K562 (cell line): Measurements from ENCODE around the gene PARD3. TPM values are rescaled to one million over a fixed set of nuclear protein-coding genes. Genes with fewer than 3 reads are reported as not detected.

Source experiments
- ATAC-seq: fragments of 200-7000 bp; cut with Tn5 transposase; 3 replicates; pipeline ENCODE4 v1.9.1; 2020; ENCODE audit warnings: moderate library complexity
- BruUV-seq: library from RNA; stranded (reverse); fragments of 400-500 nt; replicated peaks from 2 replicates; lab custom pipeline; 2021; lab: Mats Ljungman, UMichigan
- CTCF ChIA-PET: fragments of 300-600 bp; formaldehyde crosslinking; extraction: SDS; loops from one replicate; lab custom pipeline; 2021; ENCODE audit warnings: low intra/inter-chr PET ratio; lab: Yijun Ruan, JAX
- POLR2A ChIA-PET: fragments of 300-600, 350-650 bp; sonication (Branson Sonifier 250); formaldehyde crosslinking; extraction: SDS; loops from one replicate; lab custom pipeline; 2021; ENCODE audit warnings: antibody characterized with exemption, inconsistent platforms; lab: Yijun Ruan, JAX
- DNase-seq, 4 experiments: peaks; one replicate each; pipeline versions ENCODE4 v3.0.0 to v3.0.0-alpha.2; 2011 to 2018; ENCODE audit warnings: low spot score in 3 of 4, mixed read lengths in 3 of 4; ENCODE audit errors: extremely low read depth in 1 of 4
- FAIRE-seq: peaks from 2 replicates; lab custom pipeline; 2011; peaks lifted over from hg19 to GRCh38; lab: Jason Lieb, UNC
- H2AFZ ChIP-seq: 2 replicates; pipeline ENCODE4 v1.6.0; 2011; ENCODE audit warnings: low read depth, low read length, control low read depth, inconsistent platforms
- H3K27ac ChIP-seq: fragments of 200-600 bp; 3 replicates; pipeline ENCODE4 v1.8.0; 2011; ENCODE audit warnings: low read depth, mild to moderate bottlenecking, control low read depth, inconsistent platforms, low read length, moderate library complexity, mixed read lengths; ENCODE audit errors: extremely low read depth
- H3K27me3 ChIP-seq, 2 experiments: fragments of 300-600 bp in 1 of 2; 2 replicates in 1 of 2; 3 replicates in 1 of 2; pipeline versions ENCODE4 v1.6.0 to v1.8.0; 2011; ENCODE audit warnings: inconsistent platforms in 2 of 2, low read length in 2 of 2, mild to moderate bottlenecking in 1 of 2, mixed read lengths in 1 of 2, moderate library complexity in 1 of 2; ENCODE audit not compliant: control insufficient read depth in 2 of 2, insufficient read depth in 2 of 2
- H3K36me3 ChIP-seq: fragments of 300-600 bp; 3 replicates; pipeline ENCODE4 v1.8.0; 2011; ENCODE audit warnings: mild to moderate bottlenecking, low read length, inconsistent platforms; ENCODE audit not compliant: control insufficient read depth, insufficient read depth
- H3K4me1 ChIP-seq, 2 experiments: fragments of 200-600 bp in 1 of 2; replicated peaks in 1 of 2; 2 replicates in 1 of 2; 3 replicates in 1 of 2; pipeline versions ENCODE4 v1.5.1 to v1.8.0; 2011; ENCODE audit warnings: inconsistent platforms in 2 of 2, low read length in 2 of 2, mild to moderate bottlenecking in 1 of 2, mixed read lengths in 1 of 2, moderate library complexity in 1 of 2; ENCODE audit not compliant: control insufficient read depth in 2 of 2, insufficient read depth in 2 of 2
- H3K4me2 ChIP-seq: 2 replicates; pipeline ENCODE4 v1.6.1; 2011; ENCODE audit warnings: low read length, control low read depth, inconsistent platforms, mixed read lengths; ENCODE audit not compliant: insufficient read depth
- H3K4me3 ChIP-seq: fragments of 200-600 bp; sonication (generic), shearing (Covaris generic); 2 replicates; pipeline ENCODE4 v1.5.1; 2016; ENCODE audit warnings: control low read depth, inconsistent platforms
- H3K79me2 ChIP-seq: fragments of 200-600 bp; 3 replicates; pipeline ENCODE4 v1.8.0; 2011; ENCODE audit warnings: low read length, inconsistent platforms; ENCODE audit not compliant: control insufficient read depth, insufficient read depth
- H3K9ac ChIP-seq, 2 experiments: 2 replicates each; pipeline versions ENCODE4 v1.6.0 to v1.6.1; 2011; ENCODE audit warnings: low read depth in 2 of 2, low read length in 2 of 2, control low read depth in 1 of 2, inconsistent platforms in 1 of 2, mild to moderate bottlenecking in 1 of 2, mixed read lengths in 1 of 2; ENCODE audit not compliant: insufficient read depth in 1 of 2
- H3K9me1 ChIP-seq: one replicate; pipeline ENCODE4 v1.6.0; 2011; ENCODE audit warnings: inconsistent platforms, mild to moderate bottlenecking, low read length, moderate library complexity; ENCODE audit not compliant: control insufficient read depth, insufficient read depth
- H3K9me3 ChIP-seq: replicated peaks from 2 replicates; pipeline ENCODE4 v1.5.1; 2011; ENCODE audit warnings: low read depth, low read length, inconsistent platforms; ENCODE audit not compliant: control insufficient read depth, insufficient read depth
- H4K20me1 ChIP-seq: replicated peaks from 2 replicates; pipeline ENCODE4 v1.6.1; 2011; ENCODE audit warnings: low read length, inconsistent platforms, mixed read lengths; ENCODE audit not compliant: control insufficient read depth, insufficient read depth
- FIP1L1 ChIP-seq: fragments of 200-400 bp; formaldehyde crosslinking; IDR thresholded peaks from 2 replicates; pipeline ENCODE4 v1.6.1; 2018; ENCODE audit warnings: mild to moderate bottlenecking, low read depth, low read length; ENCODE audit not compliant: poor library complexity, severe bottlenecking
- FOXA1 ChIP-seq: fragments of 450-650 bp; IDR thresholded peaks from 2 replicates; pipeline ENCODE4 v1.6.1; 2016; ENCODE audit warnings: mild to moderate bottlenecking, borderline replicate concordance
- ILK ChIP-seq: fragments of 450-650 bp; IDR thresholded peaks from 2 replicates; pipeline ENCODE4 v1.6.1; 2016; ENCODE audit warnings: missing genetic modification characterization, low read depth, mild to moderate bottlenecking, missing compliant biosample characterization, moderate library complexity, borderline replicate concordance
- NFE2L1 ChIP-seq: fragments of 450-650 bp; IDR thresholded peaks from 2 replicates; pipeline ENCODE4 v1.6.1; 2016; ENCODE audit warnings: missing genetic modification characterization, low read depth, mild to moderate bottlenecking, missing compliant biosample characterization, moderate library complexity, borderline replicate concordance
- RBM34 ChIP-seq: fragments of 200-400 bp; formaldehyde crosslinking; IDR thresholded peaks from 2 replicates; pipeline ENCODE4 v1.6.1; 2018; ENCODE audit warnings: low read length, borderline replicate concordance; ENCODE audit not compliant: insufficient read depth
- ZNF830 ChIP-seq: fragments of 250-450 bp; sonication (Bioruptor Pico); IDR thresholded peaks from 2 replicates; pipeline ENCODE4 v1.5.0; 2021; ENCODE audit warnings: mild to moderate bottlenecking
- WGBS: fragments of 100-300 bp; shearing (Covaris generic); methylation state at CpG from one replicate; pipeline ENCODE4 v1.1.6; 2016; ENCODE audit warnings: low coverage, mixed read lengths; ENCODE audit not compliant: insufficient coverage; ENCODE audit errors: missing lambda C conversion rate; 5-methylcytosine and 5-hydroxymethylcytosine counted together
- in situ Hi-C: fragments of 300-500 bp; cut with MboI; formaldehyde crosslinking; loops from 4 replicates; pipeline ENCODE4 v1.15.0; 2018; ENCODE audit warnings: inconsistent platforms, mixed read lengths
- intact Hi-C: fragments of 100-400 bp; cut with micrococcal nuclease; formaldehyde crosslinking; loops from 2 replicates; pipeline ENCODE4 v1.14.2; 2022
- polyA plus RNA-seq, 8 experiments: library from polyadenylated mRNA; depleted of rRNA in 4 of 8; stranded (reverse) in 5 of 8; unstranded in 3 of 8; fragments of >200 nt; fragmentation: Nextera tagmentation in 2 of 8; fragmentation: Illumina TruSeq in 1 of 8; extraction: Ambion mirVana in 2 of 8; extraction: Trizol in 1 of 8; gene quantifications; 2 replicates each; pipeline versions ENCODE4 v1.2.1 to v1.2.3, GENCODE V29; 2011 to 2014; ENCODE audit warnings: inconsistent platforms in 1 of 8, missing spikeins in 1 of 8
- total RNA-seq, 7 experiments: library from RNA; depleted of rRNA in 6 of 7; stranded (reverse); fragments of >200 nt in 6 of 7; fragmentation: Illumina TruSeq in 2 of 7; extraction: Trizol in 2 of 7; gene quantifications; 2 replicates each; pipeline versions ENCODE4 v1.2.1 to v1.2.3, GENCODE V29; 2011 to 2021; ENCODE audit warnings: low replicate concordance in 1 of 7
- TF ChIP-seq, protein P1 (sequence below): sonication (generic); formaldehyde crosslinking; IDR thresholded peaks from 2 replicates; pipeline ENCODE4 v1.8.1; 2023; ENCODE audit warnings: mild to moderate bottlenecking, missing genetic modification reagents
- TF ChIP-seq, protein P2 (sequence below): sonication (generic); formaldehyde crosslinking; IDR thresholded peaks from 2 replicates; pipeline ENCODE4 v1.8.0; 2022; ENCODE audit warnings: mild to moderate bottlenecking, missing genetic modification reagents

The PARD3 gene
- total and polyA plus RNA-seq, 9 of the 15 experiments (the other 6 are each of a cell fraction or from before 2014, with no cell fraction given), result 2.7 to 11.7 (median 7.7) TPM

GRCh38 chr10:34255035-34255434 is 560.1 kb downstream of the PARD3 start:
- Histone ChIP-seq H3K27ac (no peak overlapping the region), H3K27me3 (no peaks in the 10 kb centered on the region), H3K36me3 (no peaks in the 10 kb centered on the region), H3K4me1 (no peaks in the 10 kb centered on the region), H3K9me1 (no peaks in the 10 kb centered on the region), H2AFZ (no peak overlapping the region), H4K20me1 (no peaks in the 10 kb centered on the region), H3K4me3 (no peak overlapping the region), H3K9ac (no peak overlapping the region), H3K4me2 (no peak overlapping the region)
- in situ Hi-C loops, result no loop called here
- ATAC-seq (no peak), FAIRE-seq (no peak)
- BruUV-seq, result no TSS peak
- whole genome bisulfite sequencing, result 9% methylated on average over 3 of the region's 3 CpGs
- no peak for TF ChIP-seq RBM34
- no peak for TF ChIP-seq NFE2L1 (tag)
- TF ChIP-seq FOXA1, result no peak
- TF ChIP-seq ILK (tag), result no peak
- TF ChIP-seq, protein P1, sequence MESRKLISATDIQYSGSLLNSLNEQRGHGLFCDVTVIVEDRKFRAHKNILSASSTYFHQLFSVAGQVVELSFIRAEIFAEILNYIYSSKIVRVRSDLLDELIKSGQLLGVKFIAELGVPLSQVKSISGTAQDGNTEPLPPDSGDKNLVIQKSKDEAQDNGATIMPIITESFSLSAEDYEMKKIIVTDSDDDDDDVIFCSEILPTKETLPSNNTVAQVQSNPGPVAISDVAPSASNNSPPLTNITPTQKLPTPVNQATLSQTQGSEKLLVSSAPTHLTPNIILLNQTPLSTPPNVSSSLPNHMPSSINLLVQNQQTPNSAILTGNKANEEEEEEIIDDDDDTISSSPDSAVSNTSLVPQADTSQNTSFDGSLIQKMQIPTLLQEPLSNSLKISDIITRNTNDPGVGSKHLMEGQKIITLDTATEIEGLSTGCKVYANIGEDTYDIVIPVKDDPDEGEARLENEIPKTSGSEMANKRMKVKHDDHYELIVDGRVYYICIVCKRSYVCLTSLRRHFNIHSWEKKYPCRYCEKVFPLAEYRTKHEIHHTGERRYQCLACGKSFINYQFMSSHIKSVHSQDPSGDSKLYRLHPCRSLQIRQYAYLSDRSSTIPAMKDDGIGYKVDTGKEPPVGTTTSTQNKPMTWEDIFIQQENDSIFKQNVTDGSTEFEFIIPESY (CRISPR knock-in tag), result no peak
- TF ChIP-seq, protein P2, sequence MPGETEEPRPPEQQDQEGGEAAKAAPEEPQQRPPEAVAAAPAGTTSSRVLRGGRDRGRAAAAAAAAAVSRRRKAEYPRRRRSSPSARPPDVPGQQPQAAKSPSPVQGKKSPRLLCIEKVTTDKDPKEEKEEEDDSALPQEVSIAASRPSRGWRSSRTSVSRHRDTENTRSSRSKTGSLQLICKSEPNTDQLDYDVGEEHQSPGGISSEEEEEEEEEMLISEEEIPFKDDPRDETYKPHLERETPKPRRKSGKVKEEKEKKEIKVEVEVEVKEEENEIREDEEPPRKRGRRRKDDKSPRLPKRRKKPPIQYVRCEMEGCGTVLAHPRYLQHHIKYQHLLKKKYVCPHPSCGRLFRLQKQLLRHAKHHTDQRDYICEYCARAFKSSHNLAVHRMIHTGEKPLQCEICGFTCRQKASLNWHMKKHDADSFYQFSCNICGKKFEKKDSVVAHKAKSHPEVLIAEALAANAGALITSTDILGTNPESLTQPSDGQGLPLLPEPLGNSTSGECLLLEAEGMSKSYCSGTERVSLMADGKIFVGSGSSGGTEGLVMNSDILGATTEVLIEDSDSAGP, result no peak
- no peak for TF ChIP-seq FIP1L1
- no peak for TF ChIP-seq ZNF830 (CRISPR knock-in tag)
- TF ChIP-seq, all 486 proteins: peak for 0
- Histone ChIP-seq H3K79me2 (no peaks in the 10 kb centered on the region), H3K9me3 (no peaks in the 10 kb centered on the region)
- intact Hi-C loops, result no loop called here
- DNase-seq, result no peak
- ChIA-PET CTCF (no interaction called here), POLR2A (no interaction called here)
